ENCODE measurements around the gene ANKRD13A.

DNA sequence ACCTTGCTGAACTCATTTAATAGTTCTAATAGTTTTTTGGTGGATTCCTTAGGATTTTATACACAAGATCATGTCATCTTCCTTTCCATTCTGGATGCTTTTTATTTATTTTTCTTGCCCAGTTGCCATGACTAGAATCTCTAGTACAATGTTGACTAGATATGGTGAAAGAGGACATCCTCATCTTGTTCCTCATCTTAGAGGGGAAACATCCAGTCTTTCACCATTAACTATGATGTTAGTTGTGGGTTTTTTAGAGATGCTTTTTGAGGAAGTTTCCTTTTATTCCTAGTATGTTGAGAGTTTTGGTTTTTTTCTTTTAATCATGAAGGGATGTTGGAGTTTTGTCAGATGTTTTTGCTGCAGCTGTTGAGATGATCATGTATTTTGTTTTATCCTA, 8.7 kb downstream of the ANKRD13A start:
- no peak for TF ChIP-seq CTCF (IDR thresholded peaks at IDR 0.05)
- TF ChIP-seq POLR2A (IDR thresholded peaks at IDR 0.05), result no peak

Measured in ovary (tissue), 3 donors.